H1 (cell line): Measurements from ENCODE around the gene TNFRSF13B. TPM values are rescaled to one million over a fixed set of nuclear protein-coding genes. Genes with fewer than 3 reads are reported as not detected.

Experiments
- CTCF ChIA-PET: fragments of 300-600 bp; sonication (Branson Sonifier 250); formaldehyde crosslinking; loops from one replicate; lab custom pipeline; 2021; ENCODE audit not compliant: partially characterized antibody; lab: Charles Lee
- POLR2A ChIA-PET: fragments of 300-600 bp; sonication (Branson Sonifier 250); formaldehyde crosslinking; loops from one replicate; lab custom pipeline; 2021; ENCODE audit warnings: inconsistent platforms; ENCODE audit not compliant: partially characterized antibody; lab: Charles Lee
- DNase-seq, 2 experiments: peaks; one replicate each; pipeline versions ENCODE4 v3.0.0 to v3.0.0-alpha.2; 2010 to 2022; ENCODE audit warnings: low spot score in 2 of 2, low read depth in 1 of 2, mixed read lengths in 1 of 2
- FAIRE-seq: peaks from 2 replicates; lab custom pipeline; 2011; peaks lifted over from hg19 to GRCh38; lab: Jason Lieb, UNC
- H2AFZ ChIP-seq: 2 replicates; pipeline ENCODE4 v1.8.1; 2012; ENCODE audit warnings: low read length, inconsistent platforms
- H2AK5ac ChIP-seq: 2 replicates; pipeline ENCODE4 v1.6.1; 2013; ENCODE audit warnings: low read depth, low read length
- H2BK120ac ChIP-seq: replicated peaks from 2 replicates; pipeline ENCODE3; 2013; ENCODE audit warnings: low read depth, low read length, inconsistent platforms
- H2BK12ac ChIP-seq: 2 replicates; pipeline ENCODE4 v1.6.1; 2013; ENCODE audit warnings: low read depth, low read length
- H2BK15ac ChIP-seq: 2 replicates; pipeline ENCODE4 v1.6.1; 2013; ENCODE audit warnings: low read length
- H2BK20ac ChIP-seq: 2 replicates; pipeline ENCODE4 v1.6.1; 2013; ENCODE audit warnings: low read length
- H2BK5ac ChIP-seq: 2 replicates; pipeline ENCODE4 v1.6.1; 2013; ENCODE audit warnings: low read depth, low read length
- H3K14ac ChIP-seq: 2 replicates; pipeline ENCODE4 v1.6.1; 2013; ENCODE audit warnings: inconsistent platforms; ENCODE audit not compliant: insufficient read length
- H3K18ac ChIP-seq: 2 replicates; pipeline ENCODE4 v1.6.1; 2013; ENCODE audit warnings: low read length; ENCODE audit errors: extremely low read depth
- H3K23ac ChIP-seq: 2 replicates; pipeline ENCODE4 v1.6.1; 2013; ENCODE audit warnings: inconsistent platforms; ENCODE audit not compliant: insufficient read length
- H3K23me2 ChIP-seq: 2 replicates; pipeline ENCODE4 v1.6.1; 2013; ENCODE audit warnings: low read depth, low read length
- H3K27ac ChIP-seq: 2 replicates; pipeline ENCODE4 v1.6.1; 2011; ENCODE audit warnings: low read depth, low read length, inconsistent platforms
- H3K27me3 ChIP-seq, 4 experiments: replicated peaks in 1 of 4; 1 replicate in 1 of 4; 2 replicates in 3 of 4; pipeline versions ENCODE4 v1.6.1 to v1.8.1; 2011 to 2013; ENCODE audit warnings: low read length in 3 of 4, mild to moderate bottlenecking in 3 of 4, inconsistent platforms in 2 of 4, mixed read lengths in 2 of 4, moderate library complexity in 1 of 4; ENCODE audit not compliant: control insufficient read depth in 3 of 4, insufficient read depth in 3 of 4; ENCODE audit errors: extremely low read depth in 1 of 4
- H3K36me3 ChIP-seq, 4 experiments: 2 replicates each; pipeline versions ENCODE4 v1.6.1 to v1.8.1; 2011 to 2013; ENCODE audit warnings: mild to moderate bottlenecking in 4 of 4, low read length in 3 of 4, moderate library complexity in 2 of 4, control low read depth in 1 of 4, inconsistent platforms in 1 of 4; ENCODE audit not compliant: insufficient read depth in 4 of 4, control insufficient read depth in 2 of 4
- H3K4ac ChIP-seq: replicated peaks from 2 replicates; pipeline ENCODE3; 2013; ENCODE audit warnings: low read length, low read depth, mixed read lengths, inconsistent platforms; ENCODE audit not compliant: insufficient read length
- H3K4me1 ChIP-seq, 4 experiments: replicated peaks in 1 of 4; 1 replicate in 1 of 4; 2 replicates in 3 of 4; pipeline versions ENCODE4 v1.6.1 to v1.8.1; 2011 to 2013; ENCODE audit warnings: low read length in 3 of 4, inconsistent platforms in 2 of 4, mixed read lengths in 1 of 4; ENCODE audit not compliant: insufficient read depth in 4 of 4, control insufficient read depth in 3 of 4
- H3K4me2 ChIP-seq, 2 experiments: 2 replicates each; pipeline versions ENCODE4 v1.6.1 to v1.8.1; 2011 to 2013; ENCODE audit warnings: low read depth in 2 of 2, low read length in 2 of 2, control low read depth in 1 of 2, inconsistent platforms in 1 of 2, mild to moderate bottlenecking in 1 of 2; ENCODE audit not compliant: insufficient read depth in 1 of 2
- H3K4me3 ChIP-seq, 4 experiments: fragments of 200-600, 300-600 bp in 1 of 4; sonication (generic), shearing (Covaris generic), sonication (Bioruptor Twin) in 1 of 4; 2 replicates each; pipeline versions ENCODE4 v1.5.1 to v1.8.1; 2011 to 2016; ENCODE audit warnings: low read length in 4 of 4, low read depth in 3 of 4, control low read depth in 2 of 4, inconsistent platforms in 2 of 4, mild to moderate bottlenecking in 2 of 4, mixed read lengths in 1 of 4, moderate library complexity in 1 of 4; ENCODE audit not compliant: insufficient read depth in 2 of 4; ENCODE audit errors: extremely low read depth in 1 of 4
- H3K56ac ChIP-seq: replicated peaks from 2 replicates; pipeline ENCODE3; 2013; ENCODE audit warnings: low read depth, mild to moderate bottlenecking, mixed read lengths, low read length, inconsistent platforms; ENCODE audit not compliant: insufficient read length
- H3K79me1 ChIP-seq: 2 replicates; pipeline ENCODE4 v1.6.1; 2013; ENCODE audit warnings: low read depth, low read length, control low read depth
- H3K79me2 ChIP-seq, 2 experiments: 2 replicates each; pipeline versions ENCODE4 v1.6.1 to v1.8.1; 2012 to 2013; ENCODE audit warnings: low read length in 2 of 2, mild to moderate bottlenecking in 2 of 2, inconsistent platforms in 1 of 2; ENCODE audit not compliant: insufficient read depth in 2 of 2, control insufficient read depth in 1 of 2
- H3K9ac ChIP-seq, 4 experiments: replicated peaks in 1 of 4; 1 replicate in 1 of 4; 2 replicates in 3 of 4; pipeline versions ENCODE4 v1.6.1 to v1.8.1; 2011 to 2013; ENCODE audit warnings: low read depth in 3 of 4, low read length in 3 of 4, control low read depth in 2 of 4, mild to moderate bottlenecking in 2 of 4, moderate library complexity in 2 of 4, inconsistent platforms in 1 of 4; ENCODE audit errors: extremely low read depth in 1 of 4
- H3K9me3 ChIP-seq, 2 experiments: 2 replicates each; pipeline versions ENCODE4 v1.6.1 to v1.8.1; 2012 to 2013; ENCODE audit warnings: mild to moderate bottlenecking in 2 of 2, moderate library complexity in 2 of 2, control low read depth in 1 of 2, inconsistent platforms in 1 of 2, low read depth in 1 of 2, low read length in 1 of 2, mixed read lengths in 1 of 2; ENCODE audit not compliant: insufficient read depth in 2 of 2
- H4K20me1 ChIP-seq, 2 experiments: replicated peaks in 1 of 2; 2 replicates each; pipeline versions ENCODE3 to v1.8.1; 2011 to 2013; ENCODE audit warnings: inconsistent platforms in 2 of 2, low read length in 2 of 2, mild to moderate bottlenecking in 1 of 2; ENCODE audit not compliant: insufficient read depth in 2 of 2, control insufficient read depth in 1 of 2
- H4K5ac ChIP-seq: 2 replicates; pipeline ENCODE4 v1.6.1; 2013; ENCODE audit warnings: low read length, low read depth, mixed read lengths, inconsistent platforms; ENCODE audit not compliant: insufficient read length
- H4K8ac ChIP-seq: 2 replicates; pipeline ENCODE4 v1.8.0; 2013; ENCODE audit warnings: mild to moderate bottlenecking, moderate library complexity, low read length, inconsistent platforms; ENCODE audit not compliant: insufficient read depth; ENCODE audit errors: extremely low read depth
- H4K91ac ChIP-seq: replicated peaks from 2 replicates; pipeline ENCODE3; 2013; ENCODE audit warnings: low read length, mixed read lengths, inconsistent platforms; ENCODE audit not compliant: insufficient read length
- RXRA ChIP-seq: IDR thresholded peaks from 2 replicates; pipeline ENCODE4 v1.6.1; 2011; ENCODE audit warnings: low read depth, mild to moderate bottlenecking, low read length, moderate library complexity; ENCODE audit not compliant: insufficient read depth
- TCF12 ChIP-seq: IDR thresholded peaks from 2 replicates; pipeline ENCODE4 v1.6.1; 2011; ENCODE audit warnings: low read depth, mild to moderate bottlenecking, low read length
- WGBS, 2 experiments: shearing (Covaris generic) in 1 of 2; methylation state at CpG; one replicate each; pipeline versions ENCODE4 v1.1.6 to v1.1.7; 2013 to 2015; ENCODE audit warnings: low lambda C conversion rate in 2 of 2, mixed read lengths in 2 of 2, inconsistent platforms in 1 of 2, low coverage in 1 of 2, missing lambda C conversion rate in 1 of 2; ENCODE audit not compliant: insufficient replicate concordance in 2 of 2, insufficient coverage in 1 of 2, insufficient read length in 1 of 2; ENCODE audit errors: extremely low coverage in 1 of 2, missing lambda C conversion rate in 1 of 2; 5-methylcytosine and 5-hydroxymethylcytosine counted together
- polyA plus RNA-seq, 7 experiments: library from polyadenylated mRNA; depleted of rRNA in 3 of 7; stranded (reverse) in 5 of 7; unstranded in 2 of 7; fragments of >200 nt in 5 of 7; fragments of 200-250 nt in 2 of 7; gene quantifications; 1 replicate in 5 of 7; 2 replicates in 1 of 7; 4 replicates in 1 of 7; pipeline versions ENCODE4 v1.2.1 to v1.2.3, GENCODE V29; 2011 to 2013; ENCODE audit warnings: missing spikeins in 2 of 7, mixed read lengths in 2 of 7
- total RNA-seq: library from RNA; stranded (reverse); fragmentation: NEBNext Ultra II Directional; extraction: Animal tissue kit (Norgen Biotek cat#: 25700); gene quantifications from 2 replicates; pipeline ENCODE4 v1.2.1, GENCODE V29; 2021

The TNFRSF13B gene
- total and polyA plus RNA-seq, 2 of the 8 experiments (the other 6 are each of a cell fraction or from before 2014, with no cell fraction given): not detected

DNA sequence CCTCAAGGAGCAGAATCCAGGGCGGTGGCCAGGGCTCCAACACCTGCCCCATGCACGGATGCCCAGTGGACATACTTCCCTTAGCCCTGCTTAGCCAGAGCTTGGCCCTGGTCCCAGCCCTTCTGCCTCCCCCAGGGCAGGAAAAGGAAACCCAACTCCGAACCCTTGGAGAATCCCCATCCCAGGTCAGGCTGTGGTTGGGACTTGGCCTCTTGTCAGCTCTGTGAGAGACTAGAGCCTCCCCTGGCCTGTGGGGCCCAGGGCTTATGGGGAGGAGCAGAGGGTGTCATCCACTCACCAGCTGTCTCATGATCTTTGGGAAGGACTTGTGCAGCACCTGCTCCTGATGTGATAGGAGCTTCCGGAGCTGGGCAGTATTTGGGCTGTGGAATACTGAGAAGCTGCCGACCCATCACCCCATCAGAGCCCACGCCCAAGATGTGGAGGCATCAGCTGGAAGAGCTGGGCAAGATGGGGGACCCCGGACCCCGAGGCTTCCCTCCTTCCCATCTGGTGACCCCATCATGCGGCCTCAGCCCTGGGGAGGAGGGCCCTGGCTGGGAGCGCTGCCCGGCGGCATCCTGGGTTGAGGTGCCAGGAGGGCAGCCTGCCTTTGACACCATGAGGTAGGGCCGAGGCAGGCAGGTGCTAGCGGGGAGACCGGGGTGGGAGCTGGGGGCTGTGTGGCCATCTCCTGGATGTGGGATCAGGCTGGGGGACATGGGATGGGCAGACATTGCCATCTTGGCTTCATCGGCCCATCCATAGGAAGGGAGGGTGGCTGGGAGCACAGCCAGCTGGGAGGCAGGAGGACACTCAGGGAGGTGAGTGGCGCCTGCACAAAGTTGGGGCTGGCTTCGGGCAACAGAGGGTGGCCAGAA is 45.1 kb downstream of the TNFRSF13B start:
- H4K8ac ChIP-seq: no peak overlapping the region
- 87% methylated on average over 15 of the region's 18 CpGs; no CpG with 5 or more reads in 1 of the 2 experiments for WGBS, 2 experiments
- no peaks in the 10 kb centered on the region for H3K79me2 ChIP-seq
- FAIRE-seq (no peak), DNase-seq (no peak)
- H3K14ac ChIP-seq: no peak overlapping the region
- no peaks in the 10 kb centered on the region for H3K23me2 ChIP-seq
- H3K27ac ChIP-seq: no peak overlapping the region
- H3K9ac ChIP-seq: no peak overlapping the region; a peak in 2 of 7 replicates
- no peak overlapping the region for H2BK12ac ChIP-seq
- no peak overlapping the region for H3K56ac ChIP-seq
- no peak overlapping the region for H3K18ac ChIP-seq
- H3K4me1 ChIP-seq: no peaks in the 10 kb centered on the region
- no peaks in the 10 kb centered on the region for H3K36me3 ChIP-seq
- ChIA-PET POLR2A (no interaction called here), CTCF (interaction anchor here (1.2 to 1.5 kb wide), 3 partner anchors 12 to 215 kb away, joined by 3 to 4 read pairs (median 3); no protein-coding TSS in a partner anchor)
- no peak overlapping the region for H2BK120ac ChIP-seq
- no peak overlapping the region for H4K5ac ChIP-seq
- H2BK20ac ChIP-seq: no peak overlapping the region
- H3K4ac ChIP-seq: no peak overlapping the region
- no peak overlapping the region for H4K91ac ChIP-seq
- no peaks in the 10 kb centered on the region for H3K79me1 ChIP-seq
- H3K4me2 ChIP-seq: no peak overlapping the region
- no peak overlapping the region for H2BK5ac ChIP-seq
- TF ChIP-seq TCF12 (no peak), RXRA (no peak)
- no peak overlapping the region for H3K23ac ChIP-seq
- H2AFZ ChIP-seq: no peak overlapping the region
- H3K4me3 ChIP-seq: no peak overlapping the region
- no peak overlapping the region for H2BK15ac ChIP-seq
- no peaks in the 10 kb centered on the region for H3K9me3 ChIP-seq
- H4K20me1 ChIP-seq: no peaks in the 10 kb centered on the region
- no peaks in the 10 kb centered on the region for H3K27me3 ChIP-seq
- H2AK5ac ChIP-seq: no peak overlapping the region
